ENCODE measurements around the gene PRRC2B.

DNA sequence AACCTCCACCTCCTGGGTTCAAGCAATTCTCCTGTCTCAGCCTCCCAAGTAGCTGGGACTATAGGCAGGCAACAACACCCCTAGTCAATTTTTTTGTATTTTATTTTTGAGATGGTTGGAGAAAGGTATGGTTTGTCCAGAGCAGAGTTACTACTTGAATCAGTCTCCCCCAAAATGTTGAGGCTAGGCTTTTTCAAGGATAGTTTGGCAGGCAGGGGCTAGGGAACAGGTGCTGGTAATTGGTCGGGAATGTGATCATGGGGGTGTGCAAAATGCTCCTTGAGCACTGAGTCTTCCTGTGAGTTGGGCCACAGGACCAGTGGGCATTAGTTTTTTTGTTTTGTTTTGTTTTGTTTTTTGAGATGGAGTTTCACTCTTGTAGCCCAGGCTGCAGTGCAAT is 28.3 kb upstream of the PRRC2B start:
- TF ChIP-seq CTCF (IDR thresholded peaks at IDR 0.05) (no peak), POLR2A (IDR thresholded peaks at IDR 0.05) (no peak), POLR2AphosphoS5 (IDR thresholded peaks at IDR 0.05) (no peak)

Measured in transverse colon (tissue), 4 donors.